ENCODE measurements around the gene MED8.

GRCh38 chr1:43340559-43340958 is 49.0 kb downstream of the MED8 start:
- TF ChIP-seq FOS (IDR thresholded peaks at IDR 0.05; ENCODE audit: borderline replicate concordance, extremely low read depth, insufficient read length) (no peak), POLR2A (IDR thresholded peaks at IDR 0.05; ENCODE audit: low read depth, low read length) (no peak), TAF1 (IDR thresholded peaks at IDR 0.05; ENCODE audit: borderline replicate concordance, low read depth, low read length) (no peak), EZH2 (IDR thresholded peaks at IDR 0.05; ENCODE audit: borderline replicate concordance, control insufficient read depth, low read depth, low read length) (no peak), SP1 (IDR thresholded peaks at IDR 0.05; ENCODE audit: low read depth, low read length) (no peak), CTCF (IDR thresholded peaks at IDR 0.05 in 2 of 3, conservative IDR thresholded peaks at IDR 0.05 in 1 of 3; ENCODE audit: control insufficient read depth in 2 of 3, extremely low read depth in 1 of 3, insufficient read depth in 1 of 3, low read depth in 3 of 3, low read length in 3 of 3) (no peak), POLR2AphosphoS5 (IDR thresholded peaks at IDR 0.05; ENCODE audit: low read length) (no peak), JUNB (IDR thresholded peaks at IDR 0.05) (no peak), NFIC (IDR thresholded peaks at IDR 0.05; ENCODE audit: low read depth, low read length) (no peak), TARDBP (IDR thresholded peaks at IDR 0.05; ENCODE audit: borderline replicate concordance) (no peak), PBX3 (IDR thresholded peaks at IDR 0.05; ENCODE audit: insufficient replicate concordance, low read depth, low read length) (no peak), BACH1 (IDR thresholded peaks at IDR 0.05; ENCODE audit: borderline replicate concordance) (no peak), MTA3 (IDR thresholded peaks at IDR 0.05; ENCODE audit: borderline replicate concordance, low read length) (no peak)
